ENCODE data around the gene CRYAB. TPM values are rescaled to one million over a fixed set of nuclear protein-coding genes. Genes with fewer than 3 reads are reported as not detected.

The CRYAB gene
- polyA plus RNA-seq, 1 donor = 38.0 TPM

Other genes with a start within 250 kb of the CRYAB start
- gene PPP2R1B, start 145.4 kb downstream of the CRYAB start, polyA plus RNA-seq (ENCODE audit: insufficient read length) = 23.7 TPM
- 54.3 TPM for gene ALG9, start 40.2 kb downstream of the CRYAB start, polyA plus RNA-seq (ENCODE audit: insufficient read length)
- 5.3 TPM for gene FDXACB1, start 32.6 kb downstream of the CRYAB start, polyA plus RNA-seq (ENCODE audit: insufficient read length)
- gene CFAP68, start 32.2 kb downstream of the CRYAB start, polyA plus RNA-seq (ENCODE audit: insufficient read length) = 45.2 TPM
- gene HSPB2, start 964 bp upstream of the CRYAB start, polyA plus RNA-seq (ENCODE audit: insufficient read length) = 2.1 TPM
- 10.0 TPM for gene C11orf52, start 7.1 kb upstream of the CRYAB start, polyA plus RNA-seq (ENCODE audit: insufficient read length)
- gene DIXDC1, start 25.6 kb upstream of the CRYAB start, polyA plus RNA-seq (ENCODE audit: insufficient read length) = 22.1 TPM
- 54.1 TPM for gene DLAT, start 113.6 kb upstream of the CRYAB start, polyA plus RNA-seq (ENCODE audit: insufficient read length)
- gene PIH1D2, start 162.2 kb upstream of the CRYAB start, polyA plus RNA-seq (ENCODE audit: insufficient read length) = 12.6 TPM
- gene NKAPD1, start 162.5 kb upstream of the CRYAB start, polyA plus RNA-seq (ENCODE audit: insufficient read length) = 61.9 TPM
- gene TIMM8B, start 175.0 kb upstream of the CRYAB start, polyA plus RNA-seq (ENCODE audit: insufficient read length) = 65.9 TPM
- 176 TPM for gene SDHD, start 175.1 kb upstream of the CRYAB start, polyA plus RNA-seq (ENCODE audit: insufficient read length)